Measurements from ENCODE around the gene SLC15A3. TPM values are rescaled to one million over a fixed set of nuclear protein-coding genes. Genes with fewer than 3 reads are reported as not detected.

SLC15A3 gene
- total RNA-seq, 1 donor: 77.6 TPM

DNA sequence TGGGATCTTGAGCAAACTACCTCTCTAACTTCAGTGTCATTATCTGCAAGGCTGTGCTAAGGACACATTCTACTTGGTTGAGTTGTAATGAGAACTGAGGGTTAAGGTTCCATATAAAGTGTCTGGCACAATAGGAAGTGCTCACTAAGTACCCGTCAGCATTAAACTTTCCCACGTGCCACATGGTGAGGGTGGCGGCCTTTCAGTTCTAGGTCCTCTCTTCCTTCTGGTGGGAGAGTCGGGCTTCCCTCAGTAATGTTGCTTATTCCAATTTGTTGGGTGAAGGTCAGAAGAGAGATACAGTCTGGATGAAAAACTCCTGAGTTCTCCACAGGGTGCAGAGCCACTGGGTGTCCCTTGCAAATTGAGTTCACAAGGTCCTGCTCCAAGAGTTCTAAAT lies 14.9 kb upstream of the SLC15A3 start:
- peaks cover 2% of the 10 kb centered on the region for H3K27me3 ChIP-seq (ENCODE audit: insufficient read depth, low read length)
- peaks cover 18% of the 10 kb centered on the region for H3K4me1 ChIP-seq (ENCODE audit: insufficient read depth, low read length)
- H3K4me3 ChIP-seq (ENCODE audit: low read length): no peak overlapping the region
- H3K9me3 ChIP-seq (ENCODE audit: low read depth, low read length): no peaks in the 10 kb centered on the region

DNA sequence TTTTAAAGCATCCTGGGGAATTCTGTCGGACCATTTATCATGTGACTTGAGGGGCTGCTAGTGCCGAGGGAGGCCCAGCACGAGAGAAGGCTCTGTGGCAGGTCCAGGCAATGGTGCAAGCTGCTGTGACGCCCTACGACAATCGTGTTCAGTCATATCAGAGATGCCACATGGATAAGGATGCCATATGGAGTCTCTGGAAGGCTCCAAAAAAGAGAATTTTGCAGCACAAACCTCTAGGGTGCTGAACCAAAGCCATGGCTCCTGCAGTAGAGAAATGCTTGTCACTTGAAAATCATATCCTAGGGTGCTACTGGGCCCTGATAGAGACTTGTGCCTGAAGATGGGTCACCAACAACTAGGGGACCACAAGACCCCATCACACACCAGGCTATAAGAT lies 12.8 kb upstream of the SLC15A3 start:
- H3K27me3 ChIP-seq (ENCODE audit: insufficient read depth, low read length): peaks cover 21% of the 10 kb centered on the region
- no peaks in the 10 kb centered on the region for H3K4me1 ChIP-seq (ENCODE audit: insufficient read depth, low read length)
- no peaks in the 10 kb centered on the region for H3K9me3 ChIP-seq (ENCODE audit: low read depth, low read length)
- no peak overlapping the region for H3K4me3 ChIP-seq (ENCODE audit: low read length)

DNA sequence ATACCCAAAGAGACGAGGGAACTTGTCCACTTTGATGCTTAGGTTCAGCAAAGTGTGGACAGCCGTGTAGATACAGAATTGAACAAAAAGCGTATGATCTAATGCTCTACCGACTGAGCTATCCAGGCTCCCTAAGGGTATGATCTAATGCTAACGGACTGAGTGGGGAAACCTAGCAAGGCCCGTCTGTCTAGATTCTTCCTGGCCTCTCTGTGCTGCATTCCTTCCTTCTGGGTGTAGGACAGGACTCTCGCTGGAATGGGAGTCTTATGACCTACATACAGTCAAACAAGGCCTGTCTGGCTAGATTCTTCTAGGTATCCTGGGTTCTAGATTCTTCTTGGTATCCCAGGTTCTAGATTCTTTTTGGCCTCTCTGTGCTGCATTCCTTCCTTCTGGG lies 8.4 kb upstream of the SLC15A3 start:
- Histone ChIP-seq H3K27me3 (ENCODE audit: insufficient read depth, low read length) (peaks cover 27% of the 10 kb centered on the region), H3K4me3 (ENCODE audit: low read length) (no peak overlapping the region), H3K4me1 (ENCODE audit: insufficient read depth, low read length) (peaks cover 10% of the 10 kb centered on the region), H3K9me3 (ENCODE audit: low read depth, low read length) (no peaks in the 10 kb centered on the region)

DNA sequence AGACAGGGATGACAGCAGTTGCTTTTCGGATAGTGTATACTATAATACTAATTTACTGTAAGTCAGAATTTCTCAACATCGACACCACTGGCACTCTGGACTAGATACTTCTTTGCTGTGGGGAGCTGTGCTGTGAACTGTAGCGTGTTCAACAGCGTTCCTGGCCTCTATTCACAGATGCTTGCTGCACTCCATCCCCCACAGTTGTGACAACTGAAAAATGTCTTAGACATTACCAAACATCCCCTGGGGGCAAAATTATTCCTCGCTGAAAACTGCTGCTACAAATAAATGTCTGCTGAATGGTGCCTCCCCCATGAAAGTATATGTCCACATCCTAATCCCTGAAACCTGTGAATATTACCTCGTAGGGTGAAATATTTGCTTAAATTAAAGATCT lies 7.5 kb upstream of the SLC15A3 start:
- Histone ChIP-seq H3K27me3 (ENCODE audit: insufficient read depth, low read length) (peaks cover 27% of the 10 kb centered on the region), H3K4me1 (ENCODE audit: insufficient read depth, low read length) (peaks cover 20% of the 10 kb centered on the region), H3K9me3 (ENCODE audit: low read depth, low read length) (no peaks in the 10 kb centered on the region), H3K4me3 (ENCODE audit: low read length) (no peak overlapping the region)

DNA sequence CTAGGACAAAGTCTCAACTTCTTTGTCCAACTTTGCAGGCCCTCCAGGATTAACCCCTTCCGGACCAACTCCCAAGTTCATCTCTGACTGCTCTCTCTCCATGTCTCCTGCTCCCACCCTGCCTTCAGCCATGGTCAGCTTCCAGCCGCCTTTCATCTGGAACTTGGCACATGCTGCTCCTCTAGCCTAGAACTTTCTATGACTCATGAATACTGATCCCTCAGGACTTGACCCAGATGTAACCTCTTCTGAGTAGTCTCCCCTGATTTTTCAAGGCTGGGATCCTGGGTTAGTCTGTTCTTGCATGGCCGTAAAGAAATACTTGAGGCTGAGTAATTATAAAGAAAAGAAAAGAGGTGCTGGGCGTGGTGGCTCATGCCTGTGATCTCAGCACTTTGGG lies 5.2 kb upstream of the SLC15A3 start:
- H3K4me3 ChIP-seq (ENCODE audit: low read length): no peak overlapping the region
- peaks cover 25% of the 10 kb centered on the region for H3K27me3 ChIP-seq (ENCODE audit: insufficient read depth, low read length)
- peaks cover 42% of the 10 kb centered on the region for H3K4me1 ChIP-seq (ENCODE audit: insufficient read depth, low read length)
- no peaks in the 10 kb centered on the region for H3K9me3 ChIP-seq (ENCODE audit: low read depth, low read length)

DNA sequence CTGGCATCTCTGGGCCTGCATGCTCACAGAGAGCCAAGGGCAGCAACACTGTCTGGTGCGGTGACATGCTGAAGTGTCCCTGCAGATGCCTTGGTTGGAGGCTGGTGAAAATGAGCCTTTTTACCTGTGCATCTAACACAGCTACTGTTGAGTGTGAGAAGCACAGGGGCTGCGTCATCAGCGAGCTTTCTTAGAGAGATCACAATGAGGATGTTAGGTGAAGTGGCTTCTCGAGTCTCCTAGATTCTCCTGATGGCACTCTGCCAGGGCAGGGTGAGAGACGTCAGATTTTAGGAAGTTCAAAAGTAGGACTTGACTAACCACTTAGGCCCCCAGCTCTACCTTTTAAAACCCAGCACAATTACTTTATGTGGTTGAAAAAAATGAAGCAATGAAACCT lies 3.6 kb upstream of the SLC15A3 start:
- Histone ChIP-seq H3K4me1 (ENCODE audit: insufficient read depth, low read length) (peaks cover 49% of the 10 kb centered on the region), H3K27me3 (ENCODE audit: insufficient read depth, low read length) (peaks cover 14% of the 10 kb centered on the region), H3K4me3 (ENCODE audit: low read length) (no peak overlapping the region), H3K9me3 (ENCODE audit: low read depth, low read length) (no peaks in the 10 kb centered on the region)

DNA sequence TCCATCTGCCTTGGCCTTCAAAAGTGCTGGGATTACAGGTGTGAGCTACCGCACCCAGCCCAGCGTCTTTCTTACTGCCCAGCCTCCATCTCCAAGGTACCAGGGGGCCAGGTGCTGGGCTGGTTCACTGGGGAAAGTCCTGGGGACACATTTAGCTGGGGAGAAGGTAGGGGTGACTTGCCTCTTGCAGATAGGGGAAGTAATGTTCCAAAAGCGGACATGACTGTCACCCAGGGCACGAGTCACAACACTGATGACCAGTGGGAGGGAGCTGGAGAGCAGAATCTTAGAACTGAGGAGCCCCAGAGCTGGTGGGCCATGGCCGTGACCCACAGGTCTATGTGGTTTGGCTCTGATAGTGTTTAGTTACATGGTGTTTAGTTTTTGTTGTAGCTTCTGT lies 2.4 kb upstream of the SLC15A3 start:
- peaks cover 2% of the 10 kb centered on the region for H3K27me3 ChIP-seq (ENCODE audit: insufficient read depth, low read length)
- H3K4me3 ChIP-seq (ENCODE audit: low read length): no peak overlapping the region
- no peaks in the 10 kb centered on the region for H3K9me3 ChIP-seq (ENCODE audit: low read depth, low read length)
- peaks cover 60% of the 10 kb centered on the region for H3K4me1 ChIP-seq (ENCODE audit: insufficient read depth, low read length)

DNA sequence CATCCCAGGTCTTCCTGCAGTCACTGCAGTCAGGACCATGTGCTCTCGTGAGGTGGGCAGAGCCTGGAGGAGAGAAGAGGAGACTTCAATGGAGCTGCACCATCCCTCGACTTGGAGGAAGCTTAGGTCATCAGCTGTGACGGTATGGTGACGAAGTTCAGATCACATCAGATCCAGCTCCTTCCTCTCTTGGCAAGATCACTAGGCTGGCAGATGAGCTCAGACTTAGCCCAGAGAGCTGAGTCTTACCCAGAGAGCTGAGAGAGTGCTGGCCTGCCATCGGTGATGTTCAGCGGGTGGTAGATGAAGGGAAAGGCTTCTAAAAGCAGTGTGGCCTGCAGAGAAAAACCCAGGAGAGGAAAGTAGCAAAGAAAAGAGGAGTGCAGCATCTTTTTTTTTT lies 1.8 kb upstream of the SLC15A3 start:
- no peaks in the 10 kb centered on the region for H3K27me3 ChIP-seq (ENCODE audit: insufficient read depth, low read length)
- H3K9me3 ChIP-seq (ENCODE audit: low read depth, low read length): no peaks in the 10 kb centered on the region
- no peak overlapping the region for H3K4me3 ChIP-seq (ENCODE audit: low read length)
- H3K4me1 ChIP-seq (ENCODE audit: insufficient read depth, low read length): peaks cover 67% of the 10 kb centered on the region

DNA sequence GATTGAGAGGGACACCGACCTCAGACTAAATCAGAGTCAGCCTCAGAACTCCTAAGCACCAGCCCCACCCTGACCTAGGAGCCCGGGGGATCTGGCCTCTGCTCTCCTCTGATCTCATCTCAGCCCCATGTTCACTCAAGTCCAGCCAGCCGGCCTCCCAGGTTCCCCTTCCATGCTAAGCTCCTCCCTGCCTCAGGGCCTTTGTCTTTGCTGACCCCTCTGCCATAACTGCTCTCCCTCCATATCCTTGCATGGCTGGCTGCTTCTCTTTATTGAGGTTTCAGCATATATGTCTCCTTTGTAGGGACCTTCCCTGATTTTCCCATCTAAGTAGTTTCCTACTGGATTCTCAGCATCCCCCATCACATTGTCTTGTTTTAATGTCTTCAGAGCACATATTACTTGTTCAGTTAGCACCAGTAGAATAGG lies 780 bp upstream of the SLC15A3 start:
- peaks cover 71% of the 10 kb centered on the region for H3K4me1 ChIP-seq (ENCODE audit: insufficient read depth, low read length)
- no peaks in the 10 kb centered on the region for H3K27me3 ChIP-seq (ENCODE audit: insufficient read depth, low read length)
- no peaks in the 10 kb centered on the region for H3K9me3 ChIP-seq (ENCODE audit: low read depth, low read length)
- no peak overlapping the region for H3K4me3 ChIP-seq (ENCODE audit: low read length)

DNA sequence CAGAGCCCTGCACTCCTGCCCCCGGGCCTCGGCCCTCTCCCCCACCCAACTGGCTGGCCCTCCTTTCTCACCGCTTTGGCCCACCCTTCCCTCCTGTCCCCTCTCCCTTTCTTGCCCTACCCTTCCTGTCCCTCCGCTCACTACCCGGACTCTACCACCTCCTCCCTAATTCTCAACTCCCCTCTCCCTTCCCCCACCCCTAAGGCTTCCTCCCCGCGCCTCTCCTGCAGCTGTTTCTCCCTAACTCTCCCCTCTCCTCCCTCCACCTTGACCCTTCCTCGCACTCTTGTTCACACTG lies 421 bp downstream of the SLC15A3 start:
- H3K27me3 ChIP-seq (ENCODE audit: insufficient read depth, low read length): no peaks in the 10 kb centered on the region
- H3K4me1 ChIP-seq (ENCODE audit: insufficient read depth, low read length): peaks cover 75% of the 10 kb centered on the region
- H3K4me3 ChIP-seq (ENCODE audit: low read length): peak overlapping the region; percentile 54
- no peaks in the 10 kb centered on the region for H3K9me3 ChIP-seq (ENCODE audit: low read depth, low read length)

DNA sequence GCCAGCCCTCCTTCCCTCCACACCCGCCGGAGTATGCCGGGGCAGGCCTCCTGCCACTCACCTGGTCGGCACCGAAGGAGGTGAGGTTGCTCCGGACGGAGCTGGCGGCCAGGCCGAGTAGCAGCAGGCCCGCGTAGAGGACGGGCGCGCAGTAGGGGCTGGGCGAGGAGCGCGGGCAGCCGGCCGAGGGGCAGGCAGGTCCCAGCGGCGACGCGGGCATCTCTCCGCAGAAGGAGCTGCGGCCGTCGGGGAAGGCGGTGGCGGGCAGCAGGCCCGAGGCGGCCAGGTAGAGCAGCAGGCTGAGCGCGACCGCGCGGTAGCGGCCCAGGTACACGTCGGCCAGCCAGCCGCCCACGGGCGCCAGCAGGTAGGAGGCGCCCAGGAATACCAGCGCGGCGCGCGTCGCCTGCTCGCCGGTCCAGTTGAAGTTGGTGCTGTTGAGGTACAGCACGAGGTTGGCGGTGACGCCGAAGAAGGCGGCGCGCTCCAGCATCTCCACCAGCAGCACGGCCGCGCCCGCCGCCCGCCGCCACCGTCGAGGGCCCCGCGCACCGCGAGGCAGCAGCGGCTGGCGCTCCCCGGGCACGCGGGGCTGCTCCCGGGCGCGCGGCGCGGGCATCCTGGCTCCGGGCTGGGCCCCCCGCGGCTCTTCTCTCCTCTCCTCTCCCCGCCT lies 907 bp downstream of the SLC15A3 start:
- Histone ChIP-seq H3K9me3 (ENCODE audit: low read depth, low read length) (no peaks in the 10 kb centered on the region), H3K4me1 (ENCODE audit: insufficient read depth, low read length) (peaks cover 72% of the 10 kb centered on the region), H3K4me3 (ENCODE audit: low read length) (peak overlapping the region; percentile 54), H3K27me3 (ENCODE audit: insufficient read depth, low read length) (no peaks in the 10 kb centered on the region)

DNA sequence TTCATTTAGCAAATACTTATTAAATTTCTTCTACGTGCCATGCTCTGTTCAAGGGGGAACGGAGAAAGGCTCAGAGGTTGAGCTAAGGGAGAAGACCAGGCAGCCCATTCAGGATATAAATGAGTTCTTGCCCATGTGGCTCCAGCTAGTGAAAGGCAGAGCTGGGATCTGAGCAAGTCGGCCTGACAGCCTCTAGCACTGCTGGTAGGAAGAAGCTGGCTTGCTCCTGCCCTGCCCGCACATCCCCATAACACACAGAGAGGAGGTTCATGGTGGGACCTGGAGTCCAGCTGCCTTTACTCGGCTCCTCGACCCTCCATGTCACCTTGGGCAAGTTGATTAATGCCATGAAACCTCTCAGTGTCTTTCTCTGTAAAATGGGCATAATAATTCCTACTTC lies 2.0 kb downstream of the SLC15A3 start:
- Histone ChIP-seq H3K4me1 (ENCODE audit: insufficient read depth, low read length) (peaks cover 61% of the 10 kb centered on the region), H3K9me3 (ENCODE audit: low read depth, low read length) (no peaks in the 10 kb centered on the region), H3K4me3 (ENCODE audit: low read length) (peak overlapping the region; percentile 54), H3K27me3 (ENCODE audit: insufficient read depth, low read length) (no peaks in the 10 kb centered on the region)

DNA sequence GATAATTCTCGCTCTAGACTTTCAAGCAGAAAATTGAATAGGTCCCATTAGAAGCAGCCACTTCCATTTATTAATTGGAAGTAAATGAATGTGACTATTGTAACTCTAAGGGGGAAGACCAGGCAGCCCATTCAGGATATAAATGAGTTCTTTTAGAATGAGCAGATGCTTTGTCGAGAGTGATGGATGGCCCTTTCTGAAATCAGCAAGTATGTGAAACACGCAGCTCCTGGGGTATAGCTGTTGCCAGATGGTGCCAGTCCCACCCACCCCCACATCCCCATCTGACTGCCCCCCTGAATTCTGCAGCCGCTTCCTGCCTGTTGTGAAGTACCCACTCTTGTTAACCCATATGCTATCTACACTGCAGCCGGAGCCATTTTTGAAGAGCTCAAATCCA lies 3.7 kb downstream of the SLC15A3 start:
- Histone ChIP-seq H3K9me3 (ENCODE audit: low read depth, low read length) (no peaks in the 10 kb centered on the region), H3K4me3 (ENCODE audit: low read length) (no peak overlapping the region), H3K4me1 (ENCODE audit: insufficient read depth, low read length) (peaks cover 43% of the 10 kb centered on the region), H3K27me3 (ENCODE audit: insufficient read depth, low read length) (no peaks in the 10 kb centered on the region)

DNA sequence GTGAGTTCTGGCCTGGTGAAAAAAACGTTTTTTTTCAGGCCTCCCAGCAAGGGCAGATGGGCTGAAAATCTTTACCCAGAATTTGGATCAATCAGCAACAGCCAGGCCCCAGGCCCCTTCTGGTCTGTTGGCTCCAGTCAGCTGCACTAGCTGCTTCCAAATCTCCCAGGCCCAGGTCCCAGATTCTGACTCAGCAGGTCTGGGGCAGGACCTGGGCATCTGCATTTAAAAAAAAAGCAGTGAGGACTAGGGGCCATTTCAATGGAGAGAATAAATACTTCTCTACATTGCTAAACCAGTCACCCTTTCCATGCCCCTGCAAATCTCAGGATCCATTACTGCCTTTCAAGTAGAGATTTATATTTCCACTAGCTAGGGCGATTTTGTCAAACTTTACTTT lies 4.3 kb downstream of the SLC15A3 start:
- H3K4me1 ChIP-seq (ENCODE audit: insufficient read depth, low read length): peaks cover 38% of the 10 kb centered on the region
- no peaks in the 10 kb centered on the region for H3K27me3 ChIP-seq (ENCODE audit: insufficient read depth, low read length)
- no peak overlapping the region for H3K4me3 ChIP-seq (ENCODE audit: low read length)
- no peaks in the 10 kb centered on the region for H3K9me3 ChIP-seq (ENCODE audit: low read depth, low read length)

DNA sequence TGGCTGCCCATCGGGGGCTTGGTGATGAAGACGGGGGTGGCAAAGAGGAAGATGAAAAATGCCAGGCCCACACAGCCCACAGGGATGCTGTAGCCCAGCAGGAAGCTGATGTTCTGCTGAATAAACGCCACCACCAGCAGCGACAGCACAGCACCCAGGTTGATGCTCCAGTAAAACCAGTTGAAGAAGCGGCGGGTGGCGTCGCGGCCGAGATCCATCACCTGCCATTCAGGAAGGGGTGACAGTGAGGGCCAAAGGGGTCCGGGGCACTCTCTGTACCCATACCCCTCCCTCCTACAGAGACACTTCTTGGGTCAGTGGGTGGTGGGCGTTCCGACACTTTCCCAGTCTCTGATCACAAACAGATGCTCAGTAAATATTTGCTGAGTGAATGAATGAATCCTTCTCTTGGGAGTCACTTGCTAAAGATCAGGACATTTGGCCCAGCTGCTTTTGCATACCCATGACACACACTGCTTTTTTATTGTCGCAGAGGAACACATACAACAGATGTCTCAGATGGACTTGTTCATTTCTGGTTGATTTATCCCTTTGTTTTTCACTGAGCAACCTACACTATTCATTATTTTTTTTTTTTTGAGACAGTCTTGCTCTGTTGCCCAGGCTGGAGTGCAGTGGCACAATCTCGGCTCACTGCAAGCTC lies 5.2 kb downstream of the SLC15A3 start:
- no peak overlapping the region for H3K4me3 ChIP-seq (ENCODE audit: low read length)
- H3K9me3 ChIP-seq (ENCODE audit: low read depth, low read length): no peaks in the 10 kb centered on the region
- H3K4me1 ChIP-seq (ENCODE audit: insufficient read depth, low read length): peaks cover 37% of the 10 kb centered on the region
- H3K27me3 ChIP-seq (ENCODE audit: insufficient read depth, low read length): no peaks in the 10 kb centered on the region

DNA sequence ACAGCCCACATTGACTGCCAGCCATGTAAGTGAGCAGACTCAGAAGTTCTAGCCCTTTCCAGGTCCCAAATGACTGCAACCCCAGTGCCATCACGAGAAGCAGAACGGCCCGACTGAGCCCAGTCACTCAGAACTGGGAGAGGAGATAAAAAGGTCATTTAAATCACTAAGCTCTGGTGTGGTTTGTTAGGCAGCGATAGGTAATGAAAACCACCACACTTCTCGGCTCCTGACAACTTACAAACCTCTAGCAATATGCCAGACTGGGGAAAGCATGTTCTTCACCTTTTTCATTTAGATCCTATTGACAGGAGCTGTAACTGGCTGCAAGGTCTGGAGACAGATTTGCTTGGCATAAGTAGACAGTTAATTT lies 6.7 kb downstream of the SLC15A3 start:
- H3K27me3 ChIP-seq (ENCODE audit: insufficient read depth, low read length): no peaks in the 10 kb centered on the region
- H3K4me1 ChIP-seq (ENCODE audit: insufficient read depth, low read length): peaks cover 29% of the 10 kb centered on the region
- no peaks in the 10 kb centered on the region for H3K9me3 ChIP-seq (ENCODE audit: low read depth, low read length)
- H3K4me3 ChIP-seq (ENCODE audit: low read length): no peak overlapping the region
